Measurements from ENCODE around the gene MYO1H.

MYO1H gene

GRCh38 chr12:109459247-109459646 is 111.5 kb downstream of the MYO1H start:
- H3K4me3 ChIP-seq (ENCODE audit: low read depth, low read length) = no peak overlapping the region
- no peak overlapping the region for H3K9ac ChIP-seq

GRCh38 chr12:109460538-109460937 is 112.8 kb downstream of the MYO1H start:
- H3K27ac ChIP-seq = peak overlapping the region; percentile 85
- no peaks in the 10 kb centered on the region for H3K27me3 ChIP-seq (ENCODE audit: control insufficient read depth, insufficient read depth, low read length)
- H3K4me1 ChIP-seq = peaks cover 16% of the 10 kb centered on the region
- H3K4me2 ChIP-seq (ENCODE audit: low read length) = no peak overlapping the region
- no peak overlapping the region for H2AFZ ChIP-seq
- no peaks in the 10 kb centered on the region for H3K36me3 ChIP-seq (ENCODE audit: control insufficient read depth, insufficient read depth, low read length)
- peaks cover 26% of the 10 kb centered on the region for H3K79me2 ChIP-seq
- no peak overlapping the region for H3K4me3 ChIP-seq (ENCODE audit: low read depth, low read length)
- TF ChIP-seq CTCF (IDR thresholded peaks at IDR 0.05) = no peak
- H3K9me3 ChIP-seq (ENCODE audit: control insufficient read depth, low read length) = no peaks in the 10 kb centered on the region
- H3K9ac ChIP-seq = no peak overlapping the region

More at GRCh38 chr12:109459247-109459646, 111.5 kb downstream of the MYO1H start:
- no peaks in the 10 kb centered on the region for H3K9me3 ChIP-seq (ENCODE audit: control insufficient read depth, low read length)
- H3K4me1 ChIP-seq = peaks cover 16% of the 10 kb centered on the region
- peaks cover 17% of the 10 kb centered on the region for H3K79me2 ChIP-seq
- H3K27ac ChIP-seq = no peak overlapping the region
- H3K27me3 ChIP-seq (ENCODE audit: control insufficient read depth, insufficient read depth, low read length) = no peaks in the 10 kb centered on the region
- TF ChIP-seq CTCF (IDR thresholded peaks at IDR 0.05) = no peak
- H2AFZ ChIP-seq = no peak overlapping the region
- no peak overlapping the region for H3K4me2 ChIP-seq (ENCODE audit: low read length)
- H3K36me3 ChIP-seq (ENCODE audit: control insufficient read depth, insufficient read depth, low read length) = no peaks in the 10 kb centered on the region

GRCh38 chr12:109461049-109461845 is 113.5 kb downstream of the MYO1H start:
- TF ChIP-seq CTCF (IDR thresholded peaks at IDR 0.05) = no peak
- H3K27me3 ChIP-seq (ENCODE audit: control insufficient read depth, insufficient read depth, low read length) = no peaks in the 10 kb centered on the region
- H2AFZ ChIP-seq = no peak overlapping the region
- no peaks in the 10 kb centered on the region for H3K9me3 ChIP-seq (ENCODE audit: control insufficient read depth, low read length)
- no peak overlapping the region for H3K9ac ChIP-seq
- peaks cover 33% of the 10 kb centered on the region for H3K79me2 ChIP-seq
- H3K4me2 ChIP-seq (ENCODE audit: low read length) = no peak overlapping the region
- no peak overlapping the region for H3K4me3 ChIP-seq (ENCODE audit: low read depth, low read length)
- H3K27ac ChIP-seq = peak overlapping the region; percentile 85
- no peaks in the 10 kb centered on the region for H3K36me3 ChIP-seq (ENCODE audit: control insufficient read depth, insufficient read depth, low read length)
- H3K4me1 ChIP-seq = peaks cover 16% of the 10 kb centered on the region

GRCh38 chr12:109461846-109462756 is 114.4 kb downstream of the MYO1H start:
- H3K9me3 ChIP-seq (ENCODE audit: control insufficient read depth, low read length) = no peaks in the 10 kb centered on the region
- no peaks in the 10 kb centered on the region for H3K27me3 ChIP-seq (ENCODE audit: control insufficient read depth, insufficient read depth, low read length)
- TF ChIP-seq CTCF (IDR thresholded peaks at IDR 0.05) = no peak
- peaks cover 16% of the 10 kb centered on the region for H3K4me1 ChIP-seq
- H3K9ac ChIP-seq = no peak overlapping the region
- peak overlapping the region; percentile 85 for H3K27ac ChIP-seq
- no peaks in the 10 kb centered on the region for H3K36me3 ChIP-seq (ENCODE audit: control insufficient read depth, insufficient read depth, low read length)
- H3K79me2 ChIP-seq = peaks cover 40% of the 10 kb centered on the region
- no peak overlapping the region for H2AFZ ChIP-seq
- H3K4me3 ChIP-seq (ENCODE audit: low read depth, low read length) = no peak overlapping the region
- H3K4me2 ChIP-seq (ENCODE audit: low read length) = no peak overlapping the region

Measured in parathyroid adenoma (tissue), 2 donors.